ENCODE results near the gene BOLA1. TPM values are rescaled to one million over a fixed set of nuclear protein-coding genes. Genes with fewer than 3 reads are reported as not detected.
A peak's percentile ranks its signal among the peaks of the same experiment; 100 is the strongest.

BOLA1 gene
- total RNA-seq, 1 donor from 2014 or later: 11.6 TPM

DNA sequence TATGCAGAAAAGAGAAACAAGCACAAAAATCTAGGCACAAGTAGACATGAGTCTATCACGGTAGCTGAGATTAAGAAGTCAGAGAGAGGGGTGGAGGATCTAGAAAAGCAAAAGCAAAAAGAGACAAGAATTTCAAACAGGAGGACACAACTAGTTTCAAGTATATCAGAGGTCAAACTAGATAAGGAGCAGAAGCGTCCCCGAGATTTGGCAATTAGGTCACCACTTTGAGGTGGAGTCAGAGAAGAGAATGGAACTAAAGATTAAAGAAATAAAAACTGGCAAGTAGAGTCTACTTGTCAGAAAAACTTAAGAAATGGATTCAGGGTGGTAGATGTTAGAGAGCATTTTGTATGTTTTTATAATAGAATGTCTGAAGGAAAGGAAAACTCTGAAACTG, 26.0 kb downstream of the BOLA1 start:
- Mint-ChIP-seq H3K27ac (peak overlapping the region; percentile 10), H3K4me1 (peaks cover 35% of the 10 kb centered on the region), H3K27me3 (ENCODE audit: low read depth) (no peaks in the 10 kb centered on the region), H3K4me3 (peak overlapping the region; percentile 99), H3K9me3 (no peaks in the 10 kb centered on the region), H3K36me3 (peaks cover 37% of the 10 kb centered on the region)
- no peak for DNase-seq (ENCODE audit: low spot score in 2 of 2, unreplicated experiment in 2 of 2)
- TF ChIP-seq, protein P1, sequence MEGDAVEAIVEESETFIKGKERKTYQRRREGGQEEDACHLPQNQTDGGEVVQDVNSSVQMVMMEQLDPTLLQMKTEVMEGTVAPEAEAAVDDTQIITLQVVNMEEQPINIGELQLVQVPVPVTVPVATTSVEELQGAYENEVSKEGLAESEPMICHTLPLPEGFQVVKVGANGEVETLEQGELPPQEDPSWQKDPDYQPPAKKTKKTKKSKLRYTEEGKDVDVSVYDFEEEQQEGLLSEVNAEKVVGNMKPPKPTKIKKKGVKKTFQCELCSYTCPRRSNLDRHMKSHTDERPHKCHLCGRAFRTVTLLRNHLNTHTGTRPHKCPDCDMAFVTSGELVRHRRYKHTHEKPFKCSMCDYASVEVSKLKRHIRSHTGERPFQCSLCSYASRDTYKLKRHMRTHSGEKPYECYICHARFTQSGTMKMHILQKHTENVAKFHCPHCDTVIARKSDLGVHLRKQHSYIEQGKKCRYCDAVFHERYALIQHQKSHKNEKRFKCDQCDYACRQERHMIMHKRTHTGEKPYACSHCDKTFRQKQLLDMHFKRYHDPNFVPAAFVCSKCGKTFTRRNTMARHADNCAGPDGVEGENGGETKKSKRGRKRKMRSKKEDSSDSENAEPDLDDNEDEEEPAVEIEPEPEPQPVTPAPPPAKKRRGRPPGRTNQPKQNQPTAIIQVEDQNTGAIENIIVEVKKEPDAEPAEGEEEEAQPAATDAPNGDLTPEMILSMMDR (IDR thresholded peaks at IDR 0.05; ENCODE audit: unreplicated experiment): no peak

DNA sequence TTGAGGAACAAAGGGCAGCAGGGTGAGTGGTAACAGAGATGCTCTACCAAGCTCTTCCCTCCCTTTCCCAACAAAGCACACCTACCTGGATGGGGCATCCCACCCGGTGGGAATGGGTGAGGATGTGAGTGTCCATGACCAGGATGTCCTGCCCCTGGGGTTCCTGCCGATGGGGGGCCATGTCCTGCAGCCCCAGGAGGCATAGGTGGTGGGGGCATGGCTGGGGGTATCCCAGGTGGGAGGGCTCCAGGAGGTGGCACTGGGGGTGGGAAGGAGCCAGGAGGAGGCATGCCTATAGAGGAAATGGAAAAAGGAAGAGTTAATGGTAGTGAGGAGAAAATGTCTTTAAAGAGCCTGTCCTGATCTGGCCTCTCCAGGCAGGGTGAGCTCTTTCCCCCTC, 26.4 kb downstream of the BOLA1 start:
- TF ChIP-seq, protein P1 (IDR thresholded peaks at IDR 0.05; ENCODE audit: unreplicated experiment): no peak
- Mint-ChIP-seq H3K36me3 (peaks cover 41% of the 10 kb centered on the region), H3K9me3 (no peaks in the 10 kb centered on the region), H3K27ac (no peak overlapping the region), H3K4me3 (peak overlapping the region; percentile 99), H3K27me3 (ENCODE audit: low read depth) (no peaks in the 10 kb centered on the region), H3K4me1 (peaks cover 35% of the 10 kb centered on the region)
- DNase-seq (ENCODE audit: low spot score in 2 of 2, unreplicated experiment in 2 of 2): no peak

DNA sequence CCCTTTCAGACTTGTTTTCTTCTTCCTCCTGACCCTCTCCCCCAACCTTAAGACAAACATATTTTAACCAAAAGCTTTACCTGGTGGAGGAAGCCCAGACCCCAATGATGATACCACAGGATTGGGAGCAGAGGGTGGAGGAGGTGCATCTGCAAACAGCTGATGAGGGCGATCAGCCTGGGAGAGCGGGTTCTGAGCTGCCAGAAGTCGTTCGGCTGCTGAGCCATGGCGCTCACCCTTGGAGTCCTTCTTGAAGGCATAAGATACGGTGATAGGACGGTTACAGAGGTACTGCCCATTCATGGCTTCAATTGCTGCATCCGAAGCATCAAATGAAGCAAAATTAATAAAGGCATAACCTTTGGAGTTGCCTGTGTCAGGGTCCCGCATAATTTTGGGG, 26.9 kb downstream of the BOLA1 start:
- Mint-ChIP-seq H3K4me3 (peak overlapping the region; percentile 99), H3K27ac (no peak overlapping the region), H3K4me1 (peaks cover 35% of the 10 kb centered on the region), H3K9me3 (no peaks in the 10 kb centered on the region), H3K36me3 (peaks cover 44% of the 10 kb centered on the region), H3K27me3 (ENCODE audit: low read depth) (no peaks in the 10 kb centered on the region)
- TF ChIP-seq, protein P1 (IDR thresholded peaks at IDR 0.05; ENCODE audit: unreplicated experiment): no peak
- DNase-seq (ENCODE audit: low spot score in 2 of 2, unreplicated experiment in 2 of 2): no peak

DNA sequence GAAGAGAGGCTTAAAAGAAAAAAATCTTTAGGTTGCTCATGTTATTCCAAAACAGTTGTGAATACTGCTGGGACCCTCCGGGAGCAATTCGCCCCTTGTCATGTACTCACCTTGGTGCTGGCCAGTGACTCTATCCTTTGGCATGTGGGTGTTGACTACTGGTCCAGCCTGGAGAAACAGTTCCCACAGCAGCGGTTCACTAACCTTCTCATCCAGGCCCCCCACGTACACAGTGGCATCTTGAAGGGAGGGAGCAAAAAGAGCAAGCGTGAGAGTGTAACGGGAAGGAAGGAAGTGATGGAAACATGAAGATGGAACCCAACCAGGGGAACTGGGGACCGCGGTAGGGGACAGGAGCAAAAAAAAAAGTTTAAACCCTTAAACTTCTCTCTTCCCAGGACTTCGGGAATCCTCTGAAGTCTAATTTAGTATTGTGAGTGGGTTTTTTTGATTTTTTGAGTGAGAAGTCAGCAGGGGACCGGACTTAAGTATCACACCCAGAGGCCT, 27.7 kb downstream of the BOLA1 start:
- TF ChIP-seq, protein P1 (IDR thresholded peaks at IDR 0.05; ENCODE audit: unreplicated experiment): no peak
- no peak for DNase-seq (ENCODE audit: low spot score in 2 of 2, unreplicated experiment in 2 of 2)
- Mint-ChIP-seq H3K27ac (peak overlapping the region; percentile 97), H3K4me3 (peak overlapping the region; percentile 99), H3K4me1 (peaks cover 35% of the 10 kb centered on the region), H3K36me3 (peaks cover 49% of the 10 kb centered on the region), H3K27me3 (ENCODE audit: low read depth) (no peaks in the 10 kb centered on the region), H3K9me3 (no peaks in the 10 kb centered on the region)

DNA sequence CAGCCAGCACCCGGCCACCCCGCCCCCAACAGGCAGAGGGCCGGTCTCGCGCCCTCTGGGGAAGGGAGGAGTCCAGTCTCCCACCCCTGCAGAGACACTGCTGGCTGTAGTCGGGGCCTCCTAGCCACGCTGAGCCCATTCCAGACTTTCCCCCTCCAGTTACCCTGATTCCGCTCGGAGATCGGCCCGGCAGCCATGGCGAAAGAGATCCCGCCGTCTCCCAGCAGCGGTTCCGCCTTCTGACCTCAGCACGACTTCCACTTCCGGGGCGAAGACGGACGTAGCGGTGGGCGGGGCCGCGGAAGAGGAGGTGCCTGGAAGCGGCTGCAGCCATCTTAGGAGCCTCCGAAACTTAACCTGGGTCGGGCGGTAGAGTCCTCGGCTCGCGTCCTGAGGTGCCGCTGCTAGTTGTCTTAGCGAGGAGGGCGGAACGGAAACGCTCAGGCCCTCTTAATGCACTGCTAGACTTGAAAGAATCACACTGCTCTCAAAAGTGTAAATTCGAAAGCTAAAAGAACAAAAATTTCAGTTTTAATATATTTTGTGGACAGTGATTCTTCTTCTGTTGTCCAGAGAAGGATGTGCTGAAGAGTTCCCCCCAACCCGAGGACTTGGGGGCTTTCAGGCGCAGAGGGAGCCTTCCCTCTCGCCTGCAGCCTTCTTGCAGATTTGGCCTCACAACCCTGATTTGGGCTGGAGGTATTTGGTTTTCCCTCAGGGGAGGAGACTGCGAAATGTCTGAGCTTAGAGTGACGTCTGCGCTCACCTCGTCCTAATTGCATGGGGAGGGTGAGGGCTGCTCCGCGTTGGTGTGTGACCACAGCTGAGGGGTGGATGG, 28.4 kb downstream of the BOLA1 start, which contains the start of gene SF3B4:
Gene SF3B4 (minus strand): TSS at position 241 of the 838 bp plus-strand sequence. CDS start 44 bp downstream, at position 197.
- Mint-ChIP-seq H3K27me3 (ENCODE audit: low read depth) (no peaks in the 10 kb centered on the region), H3K36me3 (peaks cover 48% of the 10 kb centered on the region), H3K27ac (peak within 1 kb of the TSS; percentile 97), H3K4me1 (peaks cover 35% of the 10 kb centered on the region), H3K9me3 (no peaks in the 10 kb centered on the region), H3K4me3 (peak within 1 kb of the TSS; percentile 99)
- DNase-seq (ENCODE audit: low spot score in 2 of 2, unreplicated experiment in 2 of 2): peak; percentile 82 to 93
- TF ChIP-seq, protein P1 (IDR thresholded peaks at IDR 0.05; ENCODE audit: unreplicated experiment): no peak

All from mesothelial cell of epicardium (in vitro differentiated cells).